GM18517 (cell line): ENCODE results near the gene HMCN1.

ENCODE experiments used
- ATAC-seq: cut with Tn5 transposase; IDR thresholded peaks from one replicate; pipeline ENCODE4 v1.9.1; 2021; ENCODE audit warnings: mild to moderate bottlenecking, moderate library complexity; ENCODE audit not compliant: unreplicated experiment

HMCN1 gene

GRCh38 chr1:185733818-185734735, at the start of gene HMCN1:
TSS of gene HMCN1 (plus strand) at chr1:185734391. CDS start at chr1:185734780, 389 bp downstream.
- ATAC-seq, result no peak

- ATAC-seq, result no peak
These were observed 47.1 kb upstream of the HMCN1 start for GRCh38 chr1:185686821-185687778.

- no peak for ATAC-seq
These were observed 43.7 kb upstream of the HMCN1 start for GRCh38 chr1:185690527-185690926.

GRCh38 chr1:185693654-185694053, 40.5 kb upstream of the HMCN1 start:
- ATAC-seq, result no peak

- ATAC-seq, result peak; percentile 87
These were observed 40.1 kb upstream of the HMCN1 start for GRCh38 chr1:185694081-185694480.

GRCh38 chr1:185695299-185695698, 38.9 kb upstream of the HMCN1 start:
- no peak for ATAC-seq

- ATAC-seq, result no peak
These were observed 37.6 kb upstream of the HMCN1 start for GRCh38 chr1:185696422-185697150.

- ATAC-seq, result no peak
These were observed 34.3 kb upstream of the HMCN1 start for GRCh38 chr1:185699874-185700273.

GRCh38 chr1:185701650-185702049, 32.5 kb upstream of the HMCN1 start:
- ATAC-seq, result no peak

- ATAC-seq, result no peak
These were observed 30.0 kb upstream of the HMCN1 start for GRCh38 chr1:185704181-185704580.

- no peak for ATAC-seq
These were observed 18.1 kb upstream of the HMCN1 start for GRCh38 chr1:185716095-185716494.

- no peak for ATAC-seq
These were observed 15.2 kb upstream of the HMCN1 start for GRCh38 chr1:185719021-185719420.

GRCh38 chr1:185720633-185721272, 13.4 kb upstream of the HMCN1 start:
- no peak for ATAC-seq

GRCh38 chr1:185721553-185721952, 12.6 kb upstream of the HMCN1 start:
- ATAC-seq, result no peak

- no peak for ATAC-seq
These were observed 12.1 kb upstream of the HMCN1 start for GRCh38 chr1:185722098-185722497.

GRCh38 chr1:185727726-185728125, 6.5 kb upstream of the HMCN1 start:
- no peak for ATAC-seq

- no peak for ATAC-seq
These were observed 2.7 kb upstream of the HMCN1 start for GRCh38 chr1:185731446-185731845.

GRCh38 chr1:185732951-185733350, 1.2 kb upstream of the HMCN1 start:
- ATAC-seq, result no peak

GRCh38 chr1:185734929-185735700, 924 bp downstream of the HMCN1 start:
- no peak for ATAC-seq

- ATAC-seq, result no peak
These were observed 1.5 kb downstream of the HMCN1 start for GRCh38 chr1:185735701-185736064.
